ENCODE measurements around the gene SOX13. TPM values are rescaled to one million over a fixed set of nuclear protein-coding genes. Genes with fewer than 3 reads are reported as not detected.

Gene SOX13
- total and polyA plus RNA-seq, 8 donors = 4.1 to 42.6 (median 11.1) TPM

- intact Hi-C loops (cut with DNase I; ENCODE audit: low total_unique reads) = no loop called here
- Histone ChIP-seq H3K36me3 (peaks cover 0 to 12% (median 5%) of the 10 kb centered on the region in 4 donors), H3K27me3 (peaks cover 0 to 19% (median 6%) of the 10 kb centered on the region in 3 donors), H3K9me3 (no peaks in the 10 kb centered on the region), H3K27ac (peak overlapping the region in 2 of 5 donors; percentile 79 to 86), H3K4me3 (peak overlapping the region in 2 of 4 donors; percentile 67 to 71), H3K4me1 (peaks cover 13 to 31% (median 26%) of the 10 kb centered on the region in 4 donors)
- TF ChIP-seq CTCF (IDR thresholded peaks at IDR 0.05) (no peak), EP300 (IDR thresholded peaks at IDR 0.05) (no peak), POLR2AphosphoS5 (IDR thresholded peaks at IDR 0.05) (no peak), POLR2A (IDR thresholded peaks at IDR 0.05) (no peak)
- peak in 1 of 2 donors; percentile 34 for DNase-seq
- 52 to 86% (median 78%) methylated on average over 7 to 16 of the region's 16 CpGs for WGBS, 5 donors
Measured at GRCh38 chr1:204149635-204150565, 77.0 kb downstream of the SOX13 start.

- H3K27me3 ChIP-seq = peaks cover 0 to 19% (median 6%) of the 10 kb centered on the region in 3 donors
- peak overlapping the region; percentile 8 to 86 (median 70) for H3K27ac ChIP-seq
- peaks cover 13 to 31% (median 26%) of the 10 kb centered on the region in 4 donors for H3K4me1 ChIP-seq
- H3K9me3 ChIP-seq = no peaks in the 10 kb centered on the region
- peak overlapping the region; percentile 67 to 76 (median 72) for H3K4me3 ChIP-seq
- no peak for TF ChIP-seq POLR2A (IDR thresholded peaks at IDR 0.05)
- no peak for TF ChIP-seq CTCF (IDR thresholded peaks at IDR 0.05)
- TF ChIP-seq POLR2AphosphoS5 (IDR thresholded peaks at IDR 0.05) = no peak
- no peak for TF ChIP-seq EP300 (IDR thresholded peaks at IDR 0.05)
- peak in 1 of 2 donors; percentile 73 for DNase-seq
- intact Hi-C loops (cut with DNase I; ENCODE audit: low total_unique reads) = no loop called here
- 25 to 48% (median 32%) methylated on average over 10 to 33 of the region's 33 CpGs for WGBS, 5 donors
- peaks cover 0 to 8% (median 3%) of the 10 kb centered on the region in 4 donors for H3K36me3 ChIP-seq
Measured at GRCh38 chr1:204150702-204151551, 78.0 kb downstream of the SOX13 start.

GRCh38 chr1:204151552-204152309 lies 78.8 kb downstream of the SOX13 start, which contains the start of gene ETNK2:
Gene ETNK2, minus strand, starts transcription at chr1:204152044. Its CDS starts 192 bp downstream, at chr1:204151852.
- Histone ChIP-seq H3K27ac (peak within 1 kb of the TSS; percentile 8 to 86 (median 70)), H3K36me3 (no peaks in the 10 kb centered on the region), H3K4me1 (peaks cover 13 to 31% (median 26%) of the 10 kb centered on the region in 4 donors), H3K9me3 (no peaks in the 10 kb centered on the region), H3K4me3 (peak within 1 kb of the TSS; percentile 67 to 76 (median 72)), H3K27me3 (peaks cover 0 to 19% (median 6%) of the 10 kb centered on the region in 3 donors)
- 0 to 2% (median 1%) methylated on average over 23 to 89 of the region's 94 CpGs for WGBS, 5 donors
- TF ChIP-seq EP300 (IDR thresholded peaks at IDR 0.05) = no peak
- no peak for TF ChIP-seq POLR2A (IDR thresholded peaks at IDR 0.05)
- TF ChIP-seq CTCF (IDR thresholded peaks at IDR 0.05) = no peak
- TF ChIP-seq POLR2AphosphoS5 (IDR thresholded peaks at IDR 0.05) = no peak
- intact Hi-C loops (cut with DNase I; ENCODE audit: low total_unique reads) = no loop called here
- peak; percentile 39 to 90 for DNase-seq
